SH-SY5Y (cell line): Measurements from ENCODE around the gene ZNF14.

Experiments
- GATA2 ChIP-seq: IDR thresholded peaks from 2 replicates; pipeline ENCODE4 v1.6.1; 2011; ENCODE audit warnings: mild to moderate bottlenecking, low read depth, low read length
- GATA3 ChIP-seq: IDR thresholded peaks from 2 replicates; pipeline ENCODE4 v1.6.1; 2011; ENCODE audit warnings: low read depth, mild to moderate bottlenecking, low read length, moderate library complexity

DNA sequence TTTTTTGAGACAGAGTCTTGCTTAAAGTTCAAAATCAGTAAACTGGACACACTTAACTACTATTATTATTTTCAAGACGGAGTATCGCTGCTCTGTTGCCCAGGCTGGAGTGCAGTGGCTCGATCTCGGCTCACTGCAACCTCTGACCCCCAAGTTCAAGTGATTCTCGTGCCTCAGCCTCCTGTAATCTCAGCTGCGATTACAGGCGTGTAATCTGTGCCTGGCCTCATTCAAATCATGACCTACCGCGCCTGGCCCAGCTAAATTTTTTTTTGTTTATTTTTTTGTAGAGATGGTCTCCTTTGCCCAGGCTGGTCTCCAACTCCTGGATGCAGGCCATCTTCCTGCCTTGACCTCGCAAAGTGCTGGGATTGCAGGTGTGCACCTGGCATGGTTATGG is 41.2 kb downstream of the ZNF14 start:
- TF ChIP-seq GATA3, result no peak
- no peak for TF ChIP-seq GATA2
